GM12878 (cell line): ENCODE measurements around the gene SLC39A13. TPM values are rescaled to one million over a fixed set of nuclear protein-coding genes. Genes with fewer than 3 reads are reported as not detected.

Experiments used
- ATAC-seq: fragments of 200-7000 bp; cut with Tn5 transposase; 3 replicates; pipeline ENCODE4 v1.9.1; 2020; ENCODE audit warnings: mild to moderate bottlenecking, moderate library complexity
- BruUV-seq: library from RNA; stranded (reverse); fragments of 400-500 nt; replicated peaks from 2 replicates; lab custom pipeline; 2021; lab: Mats Ljungman, UMichigan
- CTCF ChIA-PET: fragments of 300-600 bp; sonication (Branson Sonifier 250); formaldehyde crosslinking; extraction: SDS; loops from one replicate; lab custom pipeline; 2021; ENCODE audit warnings: inconsistent platforms; lab: Yijun Ruan, JAX
- POLR2A ChIA-PET: fragments of 350-600 bp; formaldehyde crosslinking; extraction: SDS; loops from one replicate; lab custom pipeline; 2021; ENCODE audit warnings: inconsistent platforms; lab: Charles Lee
- RAD21 ChIA-PET: fragments of 300-600 bp; sonication (Branson Sonifier 250); formaldehyde crosslinking; loops from one replicate; lab custom pipeline; 2023; ENCODE audit warnings: antibody characterized with exemption; ENCODE audit not compliant: unreplicated experiment; lab: Charles Lee
- SMC1A ChIA-PET: fragments of 300-600 bp; sonication (Branson Sonifier 250); formaldehyde crosslinking; loops from one replicate; lab custom pipeline; 2023; ENCODE audit not compliant: unreplicated experiment, uncharacterized antibody; lab: Charles Lee
- DNase-seq: peaks from one replicate; pipeline ENCODE4 v3.0.0-alpha.2; 2011; ENCODE audit warnings: low read depth, low spot score
- FAIRE-seq: peaks from 3 replicates; lab custom pipeline; 2011; peaks lifted over from hg19 to GRCh38; lab: Jason Lieb, UNC
- H2AFZ ChIP-seq: 2 replicates; pipeline ENCODE4 v1.6.0; 2011; ENCODE audit warnings: low read depth, low read length, control low read depth; ENCODE audit not compliant: control insufficient read depth
- H3K27ac ChIP-seq: 2 replicates; pipeline ENCODE4 v1.5.1; 2011; ENCODE audit warnings: control low read depth; ENCODE audit not compliant: control insufficient read depth, insufficient read depth
- H3K27me3 ChIP-seq, 2 experiments: replicated peaks in 1 of 2; 2 replicates each; pipeline versions ENCODE4 v1.6.0 to v1.6.1; 2011; ENCODE audit warnings: low read length in 1 of 2; ENCODE audit not compliant: control insufficient read depth in 2 of 2, insufficient read depth in 2 of 2
- H3K36me3 ChIP-seq, 2 experiments: 2 replicates each; pipeline ENCODE4 v1.5.1; 2011; ENCODE audit warnings: low read length in 1 of 2; ENCODE audit not compliant: control insufficient read depth in 2 of 2, insufficient read depth in 2 of 2
- H3K4me1 ChIP-seq: 2 replicates; pipeline ENCODE4 v1.6.1; 2011; ENCODE audit warnings: mild to moderate bottlenecking, low read length, moderate library complexity, mixed read lengths; ENCODE audit not compliant: control insufficient read depth, insufficient read depth
- H3K4me2 ChIP-seq: 2 replicates; pipeline ENCODE4 v1.6.0; 2011; ENCODE audit warnings: control low read depth; ENCODE audit not compliant: control insufficient read depth, insufficient read depth
- H3K4me3 ChIP-seq: fragments of 200-600 bp; sonication (generic); 2 replicates; pipeline ENCODE4 v1.5.1; 2016
- H3K79me2 ChIP-seq: 2 replicates; pipeline ENCODE4 v1.6.0; 2011; ENCODE audit warnings: low read length; ENCODE audit not compliant: control insufficient read depth, insufficient read depth
- H3K9ac ChIP-seq: 2 replicates; pipeline ENCODE4 v1.8.0; 2011; ENCODE audit warnings: low read length, control low read depth, mixed read lengths; ENCODE audit not compliant: control insufficient read depth, insufficient read depth
- H3K9me3 ChIP-seq: replicated peaks from 3 replicates; pipeline ENCODE4 v1.5.1; 2011; ENCODE audit warnings: mild to moderate bottlenecking, low read length; ENCODE audit not compliant: control insufficient read depth, insufficient read depth
- H4K20me1 ChIP-seq: 2 replicates; pipeline ENCODE4 v1.6.0; 2011; ENCODE audit not compliant: control insufficient read depth, insufficient read depth
- ASH2L ChIP-seq: fragments of 300-600, 200-600 bp; sonication (generic); IDR thresholded peaks from 2 replicates; pipeline ENCODE4 v1.6.1; 2017; ENCODE audit warnings: low read depth, mild to moderate bottlenecking, borderline replicate concordance
- BCL11A ChIP-seq: IDR thresholded peaks from 2 replicates; pipeline ENCODE4 v1.6.1; 2011; ENCODE audit warnings: low read depth, low read length
- CBX5 ChIP-seq: sonication (generic); IDR thresholded peaks from 2 replicates; pipeline ENCODE4 v1.6.1; 2016; ENCODE audit warnings: low read depth, moderate library complexity, mild to moderate bottlenecking, inconsistent platforms
- CHD2 ChIP-seq: IDR thresholded peaks from 2 replicates; pipeline ENCODE4 v1.6.1; 2011; ENCODE audit warnings: low read depth, low read length, improper control_type of control experiment, borderline replicate concordance
- E2F4 ChIP-seq: IDR thresholded peaks from 2 replicates; pipeline ENCODE4 v1.6.1; 2012; ENCODE audit warnings: low read depth, low read length, improper control_type of control experiment
- ESRRA ChIP-seq: IDR thresholded peaks from 2 replicates; pipeline ENCODE4 v1.6.1; 2012; ENCODE audit warnings: mild to moderate bottlenecking, low read length, improper control_type of control experiment
- IKZF2 ChIP-seq, 2 experiments: fragments of 450-650 bp; IDR thresholded peaks; 2 replicates each; pipeline ENCODE4 v1.6.1; 2017; ENCODE audit warnings: mild to moderate bottlenecking in 2 of 2, moderate library complexity in 2 of 2
- MAX ChIP-seq: IDR thresholded peaks from 2 replicates; pipeline ENCODE4 v1.6.1; 2012; ENCODE audit warnings: low read depth, low read length, improper control_type of control experiment
- NFXL1 ChIP-seq: fragments of 450-650 bp; IDR thresholded peaks from 2 replicates; pipeline ENCODE4 v1.6.1; 2017; ENCODE audit warnings: antibody characterized with exemption, mild to moderate bottlenecking, borderline replicate concordance
- REST ChIP-seq: IDR thresholded peaks from 2 replicates; pipeline ENCODE4 v1.6.1; 2012; ENCODE audit warnings: mild to moderate bottlenecking, low read depth, low read length
- SIX5 ChIP-seq: IDR thresholded peaks from 2 replicates; pipeline ENCODE4 v1.6.1; 2011; ENCODE audit warnings: mild to moderate bottlenecking, low read depth, low read length, moderate library complexity; ENCODE audit not compliant: severe bottlenecking
- STAT3 ChIP-seq: IDR thresholded peaks from 2 replicates; pipeline ENCODE4 v1.6.1; 2011; ENCODE audit warnings: low read depth, low read length, improper control_type of control experiment
- USF1 ChIP-seq: IDR thresholded peaks from 2 replicates; pipeline ENCODE4 v1.6.1; 2011; ENCODE audit warnings: borderline replicate concordance, low read depth, mild to moderate bottlenecking, moderate library complexity, mixed read lengths, low read length; ENCODE audit not compliant: insufficient read depth; ENCODE audit errors: extremely low read length
- WRNIP1 ChIP-seq: IDR thresholded peaks from 2 replicates; pipeline ENCODE4 v1.6.1; 2011; ENCODE audit warnings: low read depth, low read length, improper control_type of control experiment, borderline replicate concordance
- ZNF384 ChIP-seq: IDR thresholded peaks from 2 replicates; pipeline ENCODE4 v1.6.1; 2012; ENCODE audit warnings: low read depth, mild to moderate bottlenecking, low read length, improper control_type of control experiment, borderline replicate concordance
- WGBS: methylation state at CpG from one replicate; pipeline ENCODE4 v1.1.6; 2016; ENCODE audit warnings: low lambda C conversion rate; ENCODE audit not compliant: insufficient replicate concordance, insufficient coverage; ENCODE audit errors: missing lambda C conversion rate; 5-methylcytosine and 5-hydroxymethylcytosine counted together
- in situ Hi-C: fragments of 300-500 bp; cut with MboI; formaldehyde crosslinking; loops from 9 replicates; pipeline ENCODE4 v1.14.3; 2018; ENCODE audit warnings: mixed read lengths
- intact Hi-C: fragments of 100-400 bp; cut with micrococcal nuclease; formaldehyde crosslinking; loops from one replicate; pipeline ENCODE4 v1.14.2; 2022; ENCODE audit not compliant: unreplicated experiment
- polyA plus RNA-seq, 11 experiments: library from polyadenylated mRNA; depleted of rRNA in 4 of 11; unstranded in 6 of 11; stranded (reverse) in 5 of 11; fragments of >200 nt; fragmentation: Nextera tagmentation in 4 of 11; fragmentation: Illumina TruSeq in 1 of 11; extraction: Ambion mirVana in 4 of 11; extraction: Trizol in 1 of 11; gene quantifications; 1 replicate in 1 of 11; 2 replicates in 10 of 11; pipeline versions ENCODE4 v1.2.1 to v1.2.3, GENCODE V29; 2011 to 2016; ENCODE audit warnings: inconsistent platforms in 2 of 11, missing spikeins in 2 of 11, low read depth in 1 of 11
- total RNA-seq, 4 experiments: library from RNA; depleted of rRNA in 3 of 4; stranded (reverse); fragments of >200 nt in 3 of 4; fragmentation: Illumina TruSeq in 1 of 4; extraction: Trizol in 1 of 4; gene quantifications; 2 replicates each; pipeline versions ENCODE4 v1.2.1 to v1.2.3, GENCODE V29; 2013 to 2021

The SLC39A13 gene
- total and polyA plus RNA-seq, 10 of the 15 experiments (the other 5 are each of a cell fraction or from before 2014, with no cell fraction given): 0.23 to 19.8 (median 6.3) TPM

- no peaks in the 10 kb centered on the region; the same call in 2 of the 3 replicates for H3K9me3 ChIP-seq
- ChIA-PET SMC1A (no interaction called here), RAD21 (no interaction called here), POLR2A (no interaction called here), CTCF (no interaction called here)
- no peak overlapping the region for H3K4me2 ChIP-seq
- WGBS: 94% methylated on average over 14 of the region's 14 CpGs
- H3K36me3 ChIP-seq: peaks cover 3% of the 10 kb centered on the region in 2 experiments; a peak in 3 of 4 replicates
- no TSS peak for BruUV-seq
- ATAC-seq (no peak), DNase-seq (no peak), FAIRE-seq (no peak)
- intact Hi-C loops: no loop called here
- no peaks in the 10 kb centered on the region for H4K20me1 ChIP-seq
- no peaks in the 10 kb centered on the region for H3K27me3 ChIP-seq
- no peak overlapping the region for H3K27ac ChIP-seq
- no peak overlapping the region for H3K4me3 ChIP-seq
- no peak overlapping the region for H3K9ac ChIP-seq
- H2AFZ ChIP-seq: no peak overlapping the region
- H3K79me2 ChIP-seq: no peaks in the 10 kb centered on the region; the same call in 1 of the 2 replicates
- in situ Hi-C loops: no loop called here
- TF ChIP-seq STAT3: no peak
- no peak for TF ChIP-seq E2F4
- TF ChIP-seq CBX5: no peak
- TF ChIP-seq WRNIP1: no peak
- no peak for TF ChIP-seq USF1
- no peak for TF ChIP-seq NFXL1
- TF ChIP-seq BCL11A: no peak
- TF ChIP-seq ESRRA: no peak
- no peak for TF ChIP-seq SIX5
- no peak for TF ChIP-seq ASH2L
- TF ChIP-seq IKZF2 (IDR thresholded peaks at IDR 0.05): no peak
- TF ChIP-seq REST: no peak
- no peak for TF ChIP-seq MAX
- no peak for TF ChIP-seq CHD2
- no peak for TF ChIP-seq ZNF384
- H3K4me1 ChIP-seq: no peaks in the 10 kb centered on the region
These were observed 49.7 kb upstream of the SLC39A13 start for GRCh38 chr11:47358731-47359051.
